GM12874 (cell line): ENCODE data around the gene MAGEB6.

Experiments used
- CTCF ChIP-seq: IDR thresholded peaks from 2 replicates; pipeline ENCODE4 v1.5.1; 2011; ENCODE audit warnings: low read depth, mild to moderate bottlenecking, control low read depth, low read length, moderate library complexity; ENCODE audit not compliant: insufficient read depth

Gene MAGEB6

GRCh38 chrX:26234177-26234576 lies 41.9 kb downstream of the MAGEB6 start:
- no peak for TF ChIP-seq CTCF
